Measurements from ENCODE around the gene HSPE1. TPM values are rescaled to one million over a fixed set of nuclear protein-coding genes. Genes with fewer than 3 reads are reported as not detected.

HSPE1 gene
- total and polyA plus RNA-seq, 8 donors = 90.5 to 172 (median 150) TPM

GRCh38 chr2:197486175-197486574 is 14.0 kb upstream of the HSPE1 start:
- H3K27me3 ChIP-seq = no peaks in the 10 kb centered on the region
- peaks cover 0 to 86% of the 10 kb centered on the region in 2 donors for H3K36me3 ChIP-seq
- intact Hi-C loops (cut with DNase I) = no loop called here
- no peak overlapping the region for H3K27ac ChIP-seq
- ATAC-seq (no peak), DNase-seq (no peak)
- TF ChIP-seq CTCF (IDR thresholded peaks at IDR 0.05) = no peak
- peaks cover 0 to 24% of the 10 kb centered on the region in 2 donors for H3K9me3 ChIP-seq
- H3K4me1 ChIP-seq = no peaks in the 10 kb centered on the region
- no peak overlapping the region for H3K4me3 ChIP-seq

GRCh38 chr2:197487385-197487784 is 12.8 kb upstream of the HSPE1 start:
- H3K4me1 ChIP-seq = no peaks in the 10 kb centered on the region
- ATAC-seq (no peak), DNase-seq (no peak)
- peaks cover 0 to 20% of the 10 kb centered on the region in 2 donors for H3K9me3 ChIP-seq
- no peaks in the 10 kb centered on the region for H3K27me3 ChIP-seq
- intact Hi-C loops (cut with DNase I) = no loop called here
- H3K27ac ChIP-seq = no peak overlapping the region
- peaks cover 0 to 92% of the 10 kb centered on the region in 2 donors for H3K36me3 ChIP-seq
- H3K4me3 ChIP-seq = no peak overlapping the region
- TF ChIP-seq CTCF (IDR thresholded peaks at IDR 0.05) = no peak

- Histone ChIP-seq H3K27me3 (no peaks in the 10 kb centered on the region), H3K4me3 (no peak overlapping the region), H3K4me1 (peaks cover 5 to 44% of the 10 kb centered on the region in 2 donors), H3K36me3 (peaks cover 0 to 72% of the 10 kb centered on the region in 2 donors), H3K9me3 (no peaks in the 10 kb centered on the region), H3K27ac (no peak overlapping the region)
- ATAC-seq = no peak
- no peak for TF ChIP-seq CTCF (IDR thresholded peaks at IDR 0.05)
- intact Hi-C loops (cut with DNase I) = no loop called here
- DNase-seq = no peak
These were observed 4.6 kb upstream of the HSPE1 start for GRCh38 chr2:197495433-197496134.

GRCh38 chr2:197496695-197497094 is 3.5 kb upstream of the HSPE1 start:
- Histone ChIP-seq H3K27ac (no peak overlapping the region), H3K36me3 (peaks cover 0 to 61% of the 10 kb centered on the region in 2 donors), H3K4me1 (peaks cover 11 to 52% of the 10 kb centered on the region in 2 donors), H3K27me3 (no peaks in the 10 kb centered on the region), H3K9me3 (no peaks in the 10 kb centered on the region), H3K4me3 (peak overlapping the region in 1 of 2 donors; percentile 94)
- ATAC-seq (no peak), DNase-seq (no peak)
- TF ChIP-seq CTCF (IDR thresholded peaks at IDR 0.05) = no peak
- intact Hi-C loops (cut with DNase I) = no loop called here

- Histone ChIP-seq H3K27ac (no peak overlapping the region), H3K27me3 (no peaks in the 10 kb centered on the region), H3K9me3 (no peaks in the 10 kb centered on the region), H3K4me1 (peaks cover 17 to 58% of the 10 kb centered on the region in 2 donors), H3K36me3 (peaks cover 0 to 55% of the 10 kb centered on the region in 2 donors), H3K4me3 (peak overlapping the region in 1 of 2 donors; percentile 94)
- intact Hi-C loops (cut with DNase I) = no loop called here
- no peak for ATAC-seq
- no peak for DNase-seq
- TF ChIP-seq CTCF (IDR thresholded peaks at IDR 0.05) = no peak
These were observed 2.9 kb upstream of the HSPE1 start for GRCh38 chr2:197497326-197497725.

Data from left lung (tissue), 10 donors.